ENCODE measurements around the gene SMIM27.

SMIM27 gene

DNA sequence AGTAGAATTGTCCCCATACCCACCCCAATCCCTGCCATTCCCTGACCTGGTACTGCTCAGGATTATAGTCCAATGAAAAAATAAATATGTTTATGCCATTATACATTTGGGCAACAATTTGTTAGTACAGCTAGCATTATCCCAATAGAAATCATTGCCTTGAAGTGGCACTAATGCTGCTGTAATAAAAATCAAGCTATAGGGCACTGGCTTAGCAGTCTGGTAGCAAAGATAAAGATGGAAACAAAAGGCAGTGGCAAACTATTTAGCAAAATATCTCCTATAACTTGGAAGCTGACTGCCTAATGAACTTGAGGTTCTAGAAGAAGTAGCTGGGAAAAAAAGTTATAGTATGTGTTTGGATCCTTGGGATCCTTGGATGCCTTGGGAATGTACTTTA lies 2.5 kb downstream of the SMIM27 start:
- DNase-seq (ENCODE audit: low read depth in 1 of 2, low spot score in 1 of 2) = no peak

GRCh38 chr9:32558408-32558934 lies 6.3 kb downstream of the SMIM27 start:
- no peak for DNase-seq (ENCODE audit: low read depth in 1 of 2, low spot score in 1 of 2)

- no peak for DNase-seq (ENCODE audit: low read depth in 1 of 2, low spot score in 1 of 2)
These were observed 13.8 kb downstream of the SMIM27 start for GRCh38 chr9:32565967-32566366.

GRCh38 chr9:32566770-32567169 lies 14.6 kb downstream of the SMIM27 start:
- no peak for DNase-seq (ENCODE audit: low read depth in 1 of 2, low spot score in 1 of 2)

GRCh38 chr9:32570262-32570661 lies 18.1 kb downstream of the SMIM27 start:
- DNase-seq (ENCODE audit: low read depth in 1 of 2, low spot score in 1 of 2) = no peak

DNA sequence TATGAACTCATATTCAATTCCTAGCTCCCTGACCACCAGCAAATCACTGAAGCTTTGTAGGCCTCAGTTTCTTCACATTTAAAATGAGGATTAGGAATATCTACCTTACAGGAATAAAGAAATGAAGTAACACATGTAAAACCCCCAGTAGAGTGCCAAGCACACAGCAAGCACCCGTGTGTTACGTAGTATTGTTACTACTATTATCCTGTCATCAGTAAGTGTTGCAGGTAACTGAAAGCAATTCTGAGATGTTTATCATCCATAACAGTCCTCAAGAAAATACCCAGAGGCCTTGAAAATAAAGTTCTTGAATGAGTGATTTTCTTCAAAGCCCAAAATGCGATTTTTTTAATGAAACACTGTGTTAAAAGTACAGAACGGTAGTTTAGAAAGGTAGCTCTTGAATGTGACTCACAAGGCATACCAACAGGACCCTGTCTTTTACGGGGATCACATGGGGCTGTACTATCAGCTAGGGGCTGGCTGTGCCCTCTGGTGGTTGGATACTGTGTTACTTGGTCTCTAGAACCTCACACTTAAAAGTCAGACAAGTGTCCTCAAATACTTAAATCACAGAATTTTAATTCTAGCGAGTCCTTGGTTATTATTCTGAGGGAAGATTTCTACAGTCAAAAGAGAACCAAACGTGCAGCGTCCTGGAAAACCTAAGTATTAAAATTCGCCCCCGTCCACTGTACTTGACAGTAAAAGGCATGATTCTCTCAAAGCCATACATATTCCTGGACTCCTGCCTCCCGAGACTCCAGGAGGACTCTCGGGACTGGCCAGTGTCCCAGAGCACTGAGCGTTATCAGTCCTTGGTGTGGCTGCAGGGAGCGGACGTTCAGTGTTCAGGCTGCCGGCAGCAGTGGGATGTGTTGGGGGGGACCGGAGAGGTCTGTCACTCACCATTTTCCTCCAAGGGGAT lies 20.1 kb downstream of the SMIM27 start:
- peak; percentile 11 to 73 for DNase-seq (ENCODE audit: low read depth in 1 of 2, low spot score in 1 of 2)

DNA sequence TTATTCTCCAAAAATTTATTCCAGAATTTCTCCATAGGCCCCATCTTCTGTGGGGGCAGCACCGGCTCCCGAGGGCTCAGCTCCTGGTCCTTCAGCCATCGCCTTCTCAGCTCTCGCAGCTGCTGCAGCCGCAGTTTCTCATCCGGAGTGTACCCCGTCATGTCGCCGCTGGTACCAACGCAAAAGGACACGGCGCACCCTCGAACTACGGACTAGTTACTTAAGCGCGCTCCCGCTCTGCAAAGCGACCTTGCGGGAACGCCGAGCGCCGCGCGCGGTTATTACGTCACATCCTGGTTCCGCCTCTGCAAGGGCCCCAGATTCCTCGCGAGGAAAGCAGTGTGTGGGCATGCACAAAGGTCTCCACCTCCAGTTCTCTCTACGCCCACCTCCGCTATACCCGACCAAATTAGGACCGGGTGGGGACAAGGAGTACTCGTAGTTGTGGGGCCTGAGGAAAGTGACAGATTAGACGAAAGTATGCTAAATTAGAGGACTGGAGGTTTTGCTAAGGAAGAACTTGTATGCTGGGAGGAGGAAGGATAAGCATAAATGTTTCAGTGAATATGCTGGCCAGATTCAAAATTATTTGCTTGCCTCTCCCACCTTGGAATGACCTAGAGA lies 20.9 kb downstream of the SMIM27 start, which contains the start of gene NDUFB6:
NDUFB6 (minus strand) TSS at position 260 of the 624 bp plus-strand sequence; CDS start at position 161, 99 bp downstream.
- DNase-seq (ENCODE audit: low read depth in 1 of 2, low spot score in 1 of 2) = peak; percentile 93

DNA sequence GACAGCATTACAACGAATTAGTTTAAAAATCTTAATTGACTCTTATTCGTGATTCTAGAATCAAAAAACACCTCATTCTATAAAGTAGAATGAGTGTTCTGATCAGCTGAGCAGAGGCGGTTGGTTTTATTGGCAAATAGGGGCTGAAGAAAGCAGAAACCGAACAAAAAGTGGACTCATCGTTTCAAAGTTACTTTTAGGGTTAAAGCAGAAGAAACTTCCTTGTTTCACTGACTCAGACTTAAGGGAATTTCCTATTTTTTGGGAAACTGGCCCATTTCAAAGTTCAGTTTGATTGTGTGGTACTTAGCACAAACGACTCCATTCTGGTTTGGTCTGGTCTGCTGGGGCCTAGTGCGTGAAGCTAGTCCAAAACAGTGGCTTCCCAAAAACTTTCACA lies 21.7 kb downstream of the SMIM27 start:
- DNase-seq (ENCODE audit: low read depth in 1 of 2, low spot score in 1 of 2) = no peak

DNA sequence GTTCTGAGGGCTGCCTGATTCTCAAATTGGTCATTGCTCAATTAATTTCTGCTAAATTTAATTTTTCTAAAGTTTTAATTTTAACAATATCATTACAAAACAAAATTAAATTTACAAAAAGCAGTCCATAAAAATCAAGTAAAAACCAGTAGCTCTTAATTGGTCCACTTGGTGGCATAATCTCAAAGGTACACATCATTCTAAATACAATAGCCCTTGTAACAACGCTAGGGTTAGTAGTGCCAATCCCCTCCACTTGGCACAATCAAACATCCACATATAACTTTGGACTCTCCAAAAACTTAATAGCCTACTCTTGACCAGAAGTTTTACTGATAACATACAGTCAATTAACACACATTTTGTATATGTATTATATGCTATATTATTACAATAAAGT lies 22.7 kb downstream of the SMIM27 start:
- DNase-seq (ENCODE audit: low read depth in 1 of 2, low spot score in 1 of 2) = no peak

GRCh38 chr9:32577316-32577715 lies 25.2 kb downstream of the SMIM27 start:
- DNase-seq (ENCODE audit: low read depth in 1 of 2, low spot score in 1 of 2) = no peak

- DNase-seq (ENCODE audit: low read depth in 1 of 2, low spot score in 1 of 2) = no peak
These were observed 26.8 kb downstream of the SMIM27 start for GRCh38 chr9:32578976-32579375.

GRCh38 chr9:32579706-32580331 lies 27.7 kb downstream of the SMIM27 start:
- DNase-seq (ENCODE audit: low read depth in 1 of 2, low spot score in 1 of 2) = peak; percentile 64 to 71

- DNase-seq (ENCODE audit: low read depth in 1 of 2, low spot score in 1 of 2) = no peak
These were observed 28.6 kb downstream of the SMIM27 start for GRCh38 chr9:32580631-32581300.

- peak in 1 of 2 donors; percentile 29 for DNase-seq (ENCODE audit: low read depth in 1 of 2, low spot score in 1 of 2)
These were observed 29.5 kb downstream of the SMIM27 start for GRCh38 chr9:32581512-32582143.

DNA sequence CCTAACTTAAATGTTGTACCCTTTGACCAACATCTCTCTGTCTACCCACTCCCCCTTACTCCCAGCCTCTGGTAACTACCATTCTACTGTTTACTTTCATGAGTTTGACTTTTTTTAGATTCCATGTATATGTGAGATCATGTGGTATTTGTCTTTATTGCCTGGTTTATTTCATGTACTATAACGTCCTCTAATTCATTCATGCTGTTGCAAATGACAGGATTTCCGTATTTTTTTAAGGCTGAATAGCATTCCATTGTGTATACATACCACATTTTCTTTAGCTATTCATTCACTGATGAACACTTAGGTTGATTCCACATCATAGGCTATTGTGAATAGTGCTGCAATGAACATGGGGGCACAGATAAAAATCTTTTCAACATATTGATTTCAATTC lies 32.7 kb downstream of the SMIM27 start:
- DNase-seq (ENCODE audit: low read depth in 1 of 2, low spot score in 1 of 2) = no peak

- DNase-seq (ENCODE audit: low read depth in 1 of 2, low spot score in 1 of 2) = no peak
These were observed 35.8 kb downstream of the SMIM27 start for GRCh38 chr9:32587901-32588300.

- DNase-seq (ENCODE audit: low read depth in 1 of 2, low spot score in 1 of 2) = no peak
These were observed 37.1 kb downstream of the SMIM27 start for GRCh38 chr9:32589083-32589723.

- DNase-seq (ENCODE audit: low read depth in 1 of 2, low spot score in 1 of 2) = no peak
These were observed 38.3 kb downstream of the SMIM27 start for GRCh38 chr9:32590476-32590875.

GRCh38 chr9:32590898-32591297 lies 38.8 kb downstream of the SMIM27 start:
- DNase-seq (ENCODE audit: low read depth in 1 of 2, low spot score in 1 of 2) = no peak

Data from activated CD4-positive, alpha-beta T cell treated with anti-CD3 and anti-CD28 coated beads, Interleukin-2, amount 50 U/mL, for 24 hours (primary cell).